PC-9 (cell line): Measurements from ENCODE around the gene MOB3C. TPM values are rescaled to one million over a fixed set of nuclear protein-coding genes. Genes with fewer than 3 reads are reported as not detected.
A peak's percentile ranks its signal among the peaks of the same experiment; 100 is the strongest.

Experiments used
- BruUV-seq: library from RNA; stranded (reverse); fragments of 400-500 nt; replicated peaks from 2 replicates; lab custom pipeline; 2021; lab: Mats Ljungman, UMichigan
- CTCF ChIA-PET: fragments of 300-600 bp; sonication (Branson Sonifier 250); formaldehyde crosslinking; loops from one replicate; lab custom pipeline; 2022; ENCODE audit warnings: antibody characterized with exemption; lab: Charles Lee
- POLR2A ChIA-PET: fragments of 300-600 bp; sonication (Branson Sonifier 250); formaldehyde crosslinking; loops from one replicate; lab custom pipeline; 2022; ENCODE audit warnings: antibody characterized with exemption; ENCODE audit not compliant: unreplicated experiment; lab: Charles Lee
- DNase-seq, 2 experiments: peaks; one replicate each; pipeline versions ENCODE4 v3.0.0 to v3.0.0-alpha.2; 2015 to 2022; ENCODE audit warnings: mixed read lengths in 1 of 2
- H2AFZ ChIP-seq: fragments of 200-600 bp; sonication (generic); 2 replicates; pipeline ENCODE4 v1.8.1; 2017; ENCODE audit warnings: antibody characterized with exemption
- H3F3A ChIP-seq: fragments of 200-600 bp; sonication (generic); 2 replicates; pipeline ENCODE4 v1.8.1; 2017; ENCODE audit warnings: antibody characterized with exemption, mild to moderate bottlenecking, low read depth; ENCODE audit not compliant: insufficient read depth
- H3K27ac ChIP-seq: fragments of 200-600 bp; sonication (generic); 2 replicates; pipeline ENCODE4 v1.6.1; 2016; ENCODE audit warnings: mixed run types
- H3K27me3 ChIP-seq: fragments of 200-600 bp; sonication (generic); 2 replicates; pipeline ENCODE4 v1.6.1; 2016; ENCODE audit warnings: low read depth, mixed run types; ENCODE audit not compliant: insufficient read depth
- H3K36me3 ChIP-seq: fragments of 200-600 bp; sonication (generic); 2 replicates; pipeline ENCODE4 v1.6.1; 2016; ENCODE audit warnings: low read depth, mixed run types
- H3K4me1 ChIP-seq: fragments of 200-600 bp; sonication (generic); replicated peaks from 2 replicates; pipeline ENCODE4 v1.6.1; 2016; ENCODE audit warnings: mixed run types; ENCODE audit not compliant: insufficient read depth
- H3K4me2 ChIP-seq: fragments of 200-600 bp; sonication (generic); 2 replicates; pipeline ENCODE4 v1.6.1; 2017; ENCODE audit warnings: mixed run types
- H3K4me3 ChIP-seq: fragments of 200-600 bp; sonication (generic); 2 replicates; pipeline ENCODE4 v1.6.1; 2016; ENCODE audit warnings: mixed run types
- H3K79me2 ChIP-seq: fragments of 200-600 bp; sonication (generic); 2 replicates; pipeline ENCODE4 v1.6.1; 2017; ENCODE audit warnings: low read depth, mixed run types
- H3K9me2 ChIP-seq: fragments of 200-600 bp; sonication (generic); 2 replicates; pipeline ENCODE4 v1.8.1; 2017; ENCODE audit warnings: mild to moderate bottlenecking; ENCODE audit not compliant: insufficient read depth
- H3K9me3 ChIP-seq: fragments of 200-600 bp; sonication (generic); 2 replicates; pipeline ENCODE4 v1.8.1; 2016; ENCODE audit warnings: low read depth; ENCODE audit not compliant: insufficient read depth
- H4K20me1 ChIP-seq: fragments of 200-600 bp; sonication (generic); 2 replicates; pipeline ENCODE4 v1.8.1; 2017; ENCODE audit not compliant: insufficient read depth
- CTCF ChIP-seq: fragments of 200-600 bp; sonication (generic); conservative IDR thresholded peaks from 2 replicates; pipeline ENCODE4 v1.6.1; 2017; ENCODE audit warnings: mixed run types, antibody characterized with exemption, mild to moderate bottlenecking, moderate library complexity
- EZH2 ChIP-seq: fragments of 200-600 bp; sonication (generic); IDR thresholded peaks from 2 replicates; pipeline ENCODE4 v1.8.0; 2017; ENCODE audit warnings: antibody characterized with exemption, low read depth
- intact Hi-C: fragments of 100-400 bp; cut with micrococcal nuclease; formaldehyde crosslinking; loops from one replicate; pipeline ENCODE4 v1.10.0; 2022; ENCODE audit not compliant: unreplicated experiment
- total RNA-seq: library from RNA; stranded (reverse); gene quantifications from 2 replicates; pipeline ENCODE4 v1.2.3, GENCODE V29; 2021

MOB3C gene
- total RNA-seq, 1 experiment from 2014 or later: 35.2 TPM

- DNase-seq: no peak
- no peak overlapping the region for H2AFZ ChIP-seq
- no peak overlapping the region for H3K27ac ChIP-seq
- H3F3A ChIP-seq: no peaks in the 10 kb centered on the region
- H3K4me1 ChIP-seq: no peaks in the 10 kb centered on the region
- no peaks in the 10 kb centered on the region for H4K20me1 ChIP-seq
- H3K4me3 ChIP-seq: no peak overlapping the region
- H3K9me3 ChIP-seq: no peaks in the 10 kb centered on the region
- ChIA-PET POLR2A (no interaction called here), CTCF (interaction anchor here (0.6 to 1.2 kb wide), 2 partner anchors 13 to 229 kb away, joined by 3 to 5 read pairs; no protein-coding TSS in a partner anchor)
- H3K36me3 ChIP-seq: 0 out of 2 replicates have a peak, but pooled peaks cover 7% of the 10 kb centered on the region
- no TSS peak for BruUV-seq
- no peaks in the 10 kb centered on the region for H3K79me2 ChIP-seq
- H3K9me2 ChIP-seq: no peaks in the 10 kb centered on the region
- no peaks in the 10 kb centered on the region for H3K27me3 ChIP-seq
- no peak overlapping the region for H3K4me2 ChIP-seq
- intact Hi-C loops: no loop called here
- TF ChIP-seq EZH2: no peak
These were observed 14.1 kb upstream of the MOB3C start for GRCh38 chr1:46630719-46631118.

- no peak overlapping the region for H3K27ac ChIP-seq
- no peaks in the 10 kb centered on the region for H4K20me1 ChIP-seq
- peaks cover 18% of the 10 kb centered on the region for H3K4me1 ChIP-seq
- H2AFZ ChIP-seq: no peak overlapping the region
- TF ChIP-seq EZH2: no peak
- no peak for TF ChIP-seq CTCF
- no peaks in the 10 kb centered on the region for H3K9me3 ChIP-seq
- POLR2A ChIA-PET: interaction anchor here (0.8 kb wide), 1 partner anchor 20 kb away, joined by 17 read pairs; the partner anchor contains the start of gene MKNK1
- H3K4me3 ChIP-seq: no peak overlapping the region
- intact Hi-C loops: loop anchor here (10.0 kb wide), 1 partner anchor 241 kb away; no protein-coding TSS in a partner anchor
- DNase-seq: no peak
- no peaks in the 10 kb centered on the region for H3K9me2 ChIP-seq
- BruUV-seq: no TSS peak
- H3K36me3 ChIP-seq: no peaks in the 10 kb centered on the region
- H3K79me2 ChIP-seq: no peaks in the 10 kb centered on the region
- CTCF ChIA-PET: interaction anchor here (1.0 kb wide), 1 partner anchor 16 kb away, joined by 5 read pairs; no protein-coding TSS in a partner anchor
- peaks cover 3% of the 10 kb centered on the region; the same call in 1 of the 2 replicates for H3F3A ChIP-seq
- no peak overlapping the region for H3K4me2 ChIP-seq
- no peaks in the 10 kb centered on the region for H3K27me3 ChIP-seq
These were observed 7.4 kb upstream of the MOB3C start for GRCh38 chr1:46623743-46624644.

- H3K4me3 ChIP-seq: no peak overlapping the region
- no peaks in the 10 kb centered on the region for H3K9me3 ChIP-seq
- 0 out of 2 replicates have a peak overlapping the region, but pooled peaks have one; percentile 2 for H3K4me2 ChIP-seq
- no peaks in the 10 kb centered on the region for H3K79me2 ChIP-seq
- H2AFZ ChIP-seq: no peak overlapping the region
- H3K9me2 ChIP-seq: no peaks in the 10 kb centered on the region
- intact Hi-C loops: loop anchor here (1.0 to 10.0 kb wide), 2 partner anchors 103 to 242 kb away; no protein-coding TSS in a partner anchor
- H3K27me3 ChIP-seq: no peaks in the 10 kb centered on the region
- BruUV-seq: no TSS peak
- no peak overlapping the region for H3K27ac ChIP-seq
- peak in 1 of 2 experiments; percentile 46 for DNase-seq
- ChIA-PET POLR2A (no interaction called here), CTCF (interaction anchor here (1.0 kb wide), 1 partner anchor 21 kb away, joined by 4 read pairs; no protein-coding TSS in a partner anchor)
- peaks cover 20% of the 10 kb centered on the region for H3K4me1 ChIP-seq
- no peaks in the 10 kb centered on the region for H4K20me1 ChIP-seq
- TF ChIP-seq EZH2: no peak
- TF ChIP-seq CTCF: peak; percentile 65
- H3K36me3 ChIP-seq: no peaks in the 10 kb centered on the region
- peaks cover 3% of the 10 kb centered on the region; the same call in 1 of the 2 replicates for H3F3A ChIP-seq
These were observed 5.7 kb upstream of the MOB3C start for GRCh38 chr1:46622344-46622743.
